HCT116 (cell line): ENCODE results near the gene TNS3. TPM values are rescaled to one million over a fixed set of nuclear protein-coding genes. Genes with fewer than 3 reads are reported as not detected.

Source experiments
- ATAC-seq: fragments of 200-7000 bp; cut with Tn5 transposase; 2 replicates; pipeline ENCODE4 v1.9.1; 2020; ENCODE audit warnings: mild to moderate bottlenecking, moderate library complexity
- BruUV-seq: library from RNA; stranded (reverse); fragments of 400-500 nt; replicated peaks from 2 replicates; lab custom pipeline; 2021; lab: Mats Ljungman, UMichigan
- CTCF ChIA-PET: fragments of 300-600 bp; sonication (Branson Sonifier 250); formaldehyde crosslinking; loops from one replicate; lab custom pipeline; 2021; ENCODE audit warnings: antibody characterized with exemption; lab: Charles Lee
- POLR2A ChIA-PET: fragments of 300-600, 350-600 bp; sonication (Branson Sonifier 250); formaldehyde crosslinking; loops from one replicate; lab custom pipeline; 2021; ENCODE audit warnings: antibody characterized with exemption; lab: Charles Lee
- RAD21 ChIA-PET, 2 experiments: fragments of 300-600 bp; sonication (Branson Sonifier 250); formaldehyde crosslinking; loops; one replicate each; lab custom pipeline; 2023; ENCODE audit warnings: low total read pairs in 2 of 2; ENCODE audit not compliant: uncharacterized antibody in 2 of 2, unreplicated experiment in 2 of 2, low non-redundant PET in 1 of 2; lab: Charles Lee
- DNase-seq: peaks from one replicate; pipeline ENCODE4 v3.0.0-alpha.2; 2010; ENCODE audit warnings: low read depth, low spot score
- H2AFZ ChIP-seq: fragments of 200-600 bp; shearing (Covaris generic), sonication (generic); 2 replicates; pipeline ENCODE4 v1.6.1; 2017; ENCODE audit warnings: low read depth, mixed run types, mixed read lengths, antibody characterized with exemption, low read length; ENCODE audit not compliant: poor library complexity, severe bottlenecking
- H3K27ac ChIP-seq: 2 replicates; pipeline ENCODE4 v1.5.1; 2012; ENCODE audit warnings: low read depth, low read length
- H3K27me3 ChIP-seq: fragments of 200-600 bp; sonication (generic); 2 replicates; pipeline ENCODE4 v1.6.1; 2016; ENCODE audit warnings: mixed run types, low read length, mixed read lengths; ENCODE audit not compliant: insufficient read depth
- H3K36me3 ChIP-seq, 2 experiments: fragments of 200-500 bp in 1 of 2; fragments of 200-600 bp in 1 of 2; sonication (Bioruptor generic) in 1 of 2; sonication (generic) in 1 of 2; 2 replicates each; pipeline versions ENCODE4 v1.5.1 to v1.6.1; 2014 to 2016; ENCODE audit warnings: low read length in 2 of 2, inconsistent platforms in 1 of 2, mixed read lengths in 1 of 2, mixed run types in 1 of 2; ENCODE audit not compliant: insufficient read depth in 2 of 2, control insufficient read depth in 1 of 2
- H3K4me1 ChIP-seq, 2 experiments: fragments of 200-600 bp in 1 of 2; sonication (generic) in 1 of 2; 2 replicates each; pipeline versions ENCODE4 v1.5.1 to v1.6.1; 2012 to 2017; ENCODE audit warnings: low read length in 2 of 2, inconsistent platforms in 1 of 2, mild to moderate bottlenecking in 1 of 2, mixed read lengths in 1 of 2, mixed run types in 1 of 2, moderate library complexity in 1 of 2; ENCODE audit not compliant: insufficient read depth in 2 of 2, control insufficient read depth in 1 of 2
- H3K4me2 ChIP-seq: fragments of 200-600 bp; sonication (generic); 2 replicates; pipeline ENCODE4 v1.6.1; 2017; ENCODE audit warnings: mixed run types, low read length, mixed read lengths
- H3K4me3 ChIP-seq, 2 experiments: fragments of 200-600 bp in 1 of 2; sonication (generic) in 1 of 2; replicated peaks in 1 of 2; 2 replicates each; pipeline ENCODE4 v1.5.1; 2011 to 2016; ENCODE audit warnings: low read length in 2 of 2, control low read depth in 1 of 2, low read depth in 1 of 2, mild to moderate bottlenecking in 1 of 2, mixed read lengths in 1 of 2, mixed run types in 1 of 2
- H3K79me2 ChIP-seq: fragments of 200-600 bp; sonication (generic); 2 replicates; pipeline ENCODE4 v1.6.1; 2017; ENCODE audit warnings: mild to moderate bottlenecking, mixed run types, low read length, moderate library complexity, mixed read lengths; ENCODE audit not compliant: insufficient read depth
- H3K9ac ChIP-seq: fragments of 200-600 bp; sonication (generic); 2 replicates; pipeline ENCODE4 v1.6.1; 2016; ENCODE audit warnings: low read length, mixed read lengths
- H3K9me2 ChIP-seq: fragments of 200-600 bp; sonication (generic), shearing (Covaris generic); 2 replicates; pipeline ENCODE4 v1.6.1; 2017; ENCODE audit warnings: mixed run types, mild to moderate bottlenecking, moderate library complexity; ENCODE audit not compliant: insufficient read depth
- H3K9me3 ChIP-seq, 2 experiments: fragments of 200-500 bp in 1 of 2; fragments of 200-600 bp in 1 of 2; sonication (Bioruptor generic) in 1 of 2; sonication (generic) in 1 of 2; 2 replicates each; pipeline ENCODE4 v1.6.1; 2014 to 2017; ENCODE audit warnings: low read length in 2 of 2, mixed read lengths in 2 of 2, inconsistent platforms in 1 of 2, low read depth in 1 of 2, mild to moderate bottlenecking in 1 of 2, mixed run types in 1 of 2, moderate library complexity in 1 of 2; ENCODE audit not compliant: control insufficient read depth in 1 of 2, insufficient read depth in 1 of 2
- H4K20me1 ChIP-seq: fragments of 200-600 bp; sonication (generic), shearing (Covaris generic); 2 replicates; pipeline ENCODE4 v1.6.1; 2017; ENCODE audit warnings: mixed run types, mild to moderate bottlenecking, moderate library complexity; ENCODE audit not compliant: insufficient read depth
- CBX3 ChIP-seq: IDR thresholded peaks from 2 replicates; pipeline ENCODE4 v1.6.1; 2012; ENCODE audit warnings: low read depth
- CEBPB ChIP-seq: IDR thresholded peaks from 2 replicates; pipeline ENCODE4 v1.6.1; 2012; ENCODE audit warnings: low read depth
- ELF1 ChIP-seq: IDR thresholded peaks from 2 replicates; pipeline ENCODE4 v1.6.1; 2012; ENCODE audit warnings: low read depth, borderline replicate concordance
- EZH2phosphoT487 ChIP-seq: fragments of 200-600 bp; IDR thresholded peaks from 2 replicates; pipeline ENCODE4 v1.6.1; 2018; ENCODE audit warnings: antibody characterized with exemption, borderline replicate concordance
- JUND ChIP-seq: IDR thresholded peaks from 2 replicates; pipeline ENCODE4 v1.6.1; 2012
- SIN3A ChIP-seq: IDR thresholded peaks from 2 replicates; pipeline ENCODE4 v1.6.1; 2012; ENCODE audit warnings: low read depth
- TCF7L2 ChIP-seq: IDR thresholded peaks from 2 replicates; pipeline ENCODE4 v1.7.0; 2011; ENCODE audit warnings: borderline replicate concordance, inconsistent platforms; ENCODE audit not compliant: insufficient read depth, insufficient read length; ENCODE audit errors: extremely low read depth
- YY1 ChIP-seq: IDR thresholded peaks from 2 replicates; pipeline ENCODE4 v1.6.1; 2011; ENCODE audit warnings: low read length, low read depth, moderate library complexity, mild to moderate bottlenecking; ENCODE audit not compliant: insufficient replicate concordance; ENCODE audit errors: extremely low read depth
- ZNF274 ChIP-seq: fragments of 200-500 bp; sonication (Bioruptor generic); IDR thresholded peaks from 2 replicates; pipeline ENCODE4 v1.6.1; 2014; ENCODE audit warnings: mild to moderate bottlenecking, low read depth, low read length, inconsistent platforms
- intact Hi-C: fragments of 100-400 bp; cut with micrococcal nuclease; formaldehyde crosslinking; loops from 2 replicates; pipeline ENCODE4 v1.10.0; 2022
- total RNA-seq: library from RNA; stranded (reverse); gene quantifications from one replicate; pipeline ENCODE4 v1.2.1, GENCODE V29; 2021; ENCODE audit not compliant: unreplicated experiment
- TF ChIP-seq, protein P1 (sequence below), 3 experiments: fragments of 200-600 bp in 1 of 3; sonication (generic) in 1 of 3; IDR thresholded peaks in 2 of 3; conservative IDR thresholded peaks in 1 of 3; 2 replicates each; pipeline ENCODE4 v1.5.1; 2012 to 2017; ENCODE audit warnings: low read depth in 2 of 3, low read length in 2 of 3, antibody characterized with exemption in 1 of 3, borderline replicate concordance in 1 of 3, control low read depth in 1 of 3, mild to moderate bottlenecking in 1 of 3, mixed read lengths in 1 of 3, mixed run types in 1 of 3, moderate library complexity in 1 of 3; ENCODE audit not compliant: insufficient read depth in 1 of 3
- TF ChIP-seq, protein P2 (sequence below): IDR thresholded peaks from 2 replicates; pipeline ENCODE4 v1.6.1; 2012
- TF ChIP-seq, protein P3 (sequence below): IDR thresholded peaks from 2 replicates; pipeline ENCODE4 v1.6.1; 2012; ENCODE audit warnings: low read depth

Gene TNS3
- total RNA-seq, 1 experiment from 2014 or later: 9.1 TPM

DNA sequence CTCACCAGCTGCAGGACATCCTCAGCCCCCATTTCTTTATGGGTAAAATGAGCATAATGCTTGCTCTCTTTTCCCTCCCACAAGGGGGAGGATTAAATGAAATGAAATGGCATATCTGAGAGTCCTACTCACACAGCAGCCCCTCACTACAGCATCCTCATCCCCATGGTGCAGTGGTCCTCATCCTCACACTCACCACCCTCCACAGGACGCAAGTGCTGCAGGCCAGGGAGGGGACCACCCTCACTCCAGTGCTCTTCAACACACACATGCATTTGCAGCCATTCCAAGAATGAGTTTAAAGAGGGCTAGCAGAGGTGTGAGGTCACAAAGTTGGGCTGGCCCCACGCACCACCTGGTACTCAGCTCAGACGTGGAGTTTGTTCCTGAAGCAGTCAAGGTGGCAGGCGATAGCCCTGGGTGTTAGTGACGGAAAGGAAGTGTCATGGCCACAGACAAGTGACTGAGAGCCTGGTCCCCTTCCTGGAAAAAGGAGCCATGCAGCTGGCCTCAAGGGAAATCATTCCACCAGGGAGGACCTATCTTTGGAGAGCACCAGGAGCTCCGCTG lies 234.0 kb downstream of the TNS3 start (continued):
- TF ChIP-seq, protein P1, sequence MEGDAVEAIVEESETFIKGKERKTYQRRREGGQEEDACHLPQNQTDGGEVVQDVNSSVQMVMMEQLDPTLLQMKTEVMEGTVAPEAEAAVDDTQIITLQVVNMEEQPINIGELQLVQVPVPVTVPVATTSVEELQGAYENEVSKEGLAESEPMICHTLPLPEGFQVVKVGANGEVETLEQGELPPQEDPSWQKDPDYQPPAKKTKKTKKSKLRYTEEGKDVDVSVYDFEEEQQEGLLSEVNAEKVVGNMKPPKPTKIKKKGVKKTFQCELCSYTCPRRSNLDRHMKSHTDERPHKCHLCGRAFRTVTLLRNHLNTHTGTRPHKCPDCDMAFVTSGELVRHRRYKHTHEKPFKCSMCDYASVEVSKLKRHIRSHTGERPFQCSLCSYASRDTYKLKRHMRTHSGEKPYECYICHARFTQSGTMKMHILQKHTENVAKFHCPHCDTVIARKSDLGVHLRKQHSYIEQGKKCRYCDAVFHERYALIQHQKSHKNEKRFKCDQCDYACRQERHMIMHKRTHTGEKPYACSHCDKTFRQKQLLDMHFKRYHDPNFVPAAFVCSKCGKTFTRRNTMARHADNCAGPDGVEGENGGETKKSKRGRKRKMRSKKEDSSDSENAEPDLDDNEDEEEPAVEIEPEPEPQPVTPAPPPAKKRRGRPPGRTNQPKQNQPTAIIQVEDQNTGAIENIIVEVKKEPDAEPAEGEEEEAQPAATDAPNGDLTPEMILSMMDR (IDR thresholded peaks at IDR 0.05 in 2 of 3, conservative IDR thresholded peaks at IDR 0.05 in 1 of 3; ENCODE audit: borderline replicate concordance in 1 of 3, insufficient read depth in 1 of 3, low read depth in 2 of 3, low read length in 2 of 3): no peak
- TF ChIP-seq YY1: no peak
- no peak for TF ChIP-seq TCF7L2
- TF ChIP-seq SIN3A: no peak
- no peak for TF ChIP-seq CBX3
- TF ChIP-seq, all 23 proteins: peak for 0

DNA sequence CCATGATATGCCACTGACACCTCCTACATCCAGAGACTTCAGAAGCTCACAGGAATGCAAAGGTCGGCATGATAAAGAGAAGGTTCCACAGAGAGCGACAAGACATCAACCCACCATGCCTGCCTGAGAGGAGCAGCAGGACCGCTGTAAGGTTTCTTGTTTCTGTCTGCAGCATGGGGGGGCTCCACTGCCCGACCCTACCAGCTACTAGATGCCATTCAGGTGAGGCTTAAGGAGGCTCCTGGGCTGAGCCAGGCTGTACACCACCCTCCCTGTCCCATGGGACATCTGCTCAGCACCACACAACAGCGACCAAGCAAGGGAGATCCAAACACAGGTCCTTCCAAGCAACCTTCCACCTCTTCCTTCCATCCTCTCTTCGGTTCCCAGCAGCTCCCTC lies 234.6 kb downstream of the TNS3 start:
- ATAC-seq (no peak), DNase-seq (no peak)
- Histone ChIP-seq H2AFZ (no peak overlapping the region), H3K27ac (no peak overlapping the region), H3K4me2 (no peak overlapping the region), H4K20me1 (no peaks in the 10 kb centered on the region), H3K9me2 (no peaks in the 10 kb centered on the region), H3K27me3 (no peaks in the 10 kb centered on the region), H3K4me1 (no peaks in the 10 kb centered on the region), H3K36me3 (no peaks in the 10 kb centered on the region), H3K4me3 (no peak overlapping the region), H3K9me3 (no peaks in the 10 kb centered on the region), H3K9ac (no peak overlapping the region), H3K79me2 (no peaks in the 10 kb centered on the region)
- TF ChIP-seq, protein P2, sequence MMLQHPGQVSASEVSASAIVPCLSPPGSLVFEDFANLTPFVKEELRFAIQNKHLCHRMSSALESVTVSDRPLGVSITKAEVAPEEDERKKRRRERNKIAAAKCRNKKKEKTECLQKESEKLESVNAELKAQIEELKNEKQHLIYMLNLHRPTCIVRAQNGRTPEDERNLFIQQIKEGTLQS: no peak
- TF ChIP-seq, protein P3, sequence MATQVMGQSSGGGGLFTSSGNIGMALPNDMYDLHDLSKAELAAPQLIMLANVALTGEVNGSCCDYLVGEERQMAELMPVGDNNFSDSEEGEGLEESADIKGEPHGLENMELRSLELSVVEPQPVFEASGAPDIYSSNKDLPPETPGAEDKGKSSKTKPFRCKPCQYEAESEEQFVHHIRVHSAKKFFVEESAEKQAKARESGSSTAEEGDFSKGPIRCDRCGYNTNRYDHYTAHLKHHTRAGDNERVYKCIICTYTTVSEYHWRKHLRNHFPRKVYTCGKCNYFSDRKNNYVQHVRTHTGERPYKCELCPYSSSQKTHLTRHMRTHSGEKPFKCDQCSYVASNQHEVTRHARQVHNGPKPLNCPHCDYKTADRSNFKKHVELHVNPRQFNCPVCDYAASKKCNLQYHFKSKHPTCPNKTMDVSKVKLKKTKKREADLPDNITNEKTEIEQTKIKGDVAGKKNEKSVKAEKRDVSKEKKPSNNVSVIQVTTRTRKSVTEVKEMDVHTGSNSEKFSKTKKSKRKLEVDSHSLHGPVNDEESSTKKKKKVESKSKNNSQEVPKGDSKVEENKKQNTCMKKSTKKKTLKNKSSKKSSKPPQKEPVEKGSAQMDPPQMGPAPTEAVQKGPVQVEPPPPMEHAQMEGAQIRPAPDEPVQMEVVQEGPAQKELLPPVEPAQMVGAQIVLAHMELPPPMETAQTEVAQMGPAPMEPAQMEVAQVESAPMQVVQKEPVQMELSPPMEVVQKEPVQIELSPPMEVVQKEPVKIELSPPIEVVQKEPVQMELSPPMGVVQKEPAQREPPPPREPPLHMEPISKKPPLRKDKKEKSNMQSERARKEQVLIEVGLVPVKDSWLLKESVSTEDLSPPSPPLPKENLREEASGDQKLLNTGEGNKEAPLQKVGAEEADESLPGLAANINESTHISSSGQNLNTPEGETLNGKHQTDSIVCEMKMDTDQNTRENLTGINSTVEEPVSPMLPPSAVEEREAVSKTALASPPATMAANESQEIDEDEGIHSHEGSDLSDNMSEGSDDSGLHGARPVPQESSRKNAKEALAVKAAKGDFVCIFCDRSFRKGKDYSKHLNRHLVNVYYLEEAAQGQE: no peak
- TF ChIP-seq ZNF274: no peak
- no peak for TF ChIP-seq ELF1
- no peak for TF ChIP-seq EZH2phosphoT487
- TF ChIP-seq JUND: no peak
- no peak for TF ChIP-seq SIN3A
- no peak for TF ChIP-seq CEBPB
- ChIA-PET CTCF (no interaction called here), POLR2A (no interaction called here), RAD21 (no interaction called here)
- intact Hi-C loops: no loop called here
- BruUV-seq: no TSS peak
